HG02623 (cell line): ENCODE measurements around the gene KLF17.

Experiments used
- ATAC-seq: cut with Tn5 transposase; IDR thresholded peaks from one replicate; pipeline ENCODE4 v1.9.1; 2021; ENCODE audit warnings: moderate library complexity; ENCODE audit not compliant: unreplicated experiment

Gene KLF17

GRCh38 chr1:44118682-44119081 lies at the start of gene KLF17:
Gene KLF17, plus strand, starts transcription at chr1:44118821. Its CDS starts 87 bp downstream, at chr1:44118908.
- no peak for ATAC-seq

- ATAC-seq = no peak
Measured at GRCh38 chr1:44071461-44071860, 47.2 kb upstream of the KLF17 start.

GRCh38 chr1:44072204-44072603 lies 46.4 kb upstream of the KLF17 start:
- no peak for ATAC-seq

- ATAC-seq = no peak
Measured at GRCh38 chr1:44072821-44073220, 45.8 kb upstream of the KLF17 start.

GRCh38 chr1:44073528-44073927 lies 45.1 kb upstream of the KLF17 start:
- no peak for ATAC-seq

GRCh38 chr1:44074415-44074814 lies 44.2 kb upstream of the KLF17 start:
- ATAC-seq = no peak

GRCh38 chr1:44076066-44076465 lies 42.6 kb upstream of the KLF17 start:
- no peak for ATAC-seq

GRCh38 chr1:44077421-44077820 lies 41.2 kb upstream of the KLF17 start:
- ATAC-seq = no peak

GRCh38 chr1:44078104-44078503 lies 40.5 kb upstream of the KLF17 start:
- no peak for ATAC-seq

- no peak for ATAC-seq
Measured at GRCh38 chr1:44079566-44079965, 39.1 kb upstream of the KLF17 start.

GRCh38 chr1:44084998-44085675 lies 33.5 kb upstream of the KLF17 start:
- ATAC-seq = no peak

- ATAC-seq = no peak
Measured at GRCh38 chr1:44086692-44087474, 31.7 kb upstream of the KLF17 start.

GRCh38 chr1:44089371-44090048 lies 29.1 kb upstream of the KLF17 start:
- ATAC-seq = no peak

- ATAC-seq = no peak
Measured at GRCh38 chr1:44090429-44091252, 28.0 kb upstream of the KLF17 start.

- ATAC-seq = no peak
Measured at GRCh38 chr1:44094047-44094446, 24.6 kb upstream of the KLF17 start.

GRCh38 chr1:44100183-44100868 lies 18.3 kb upstream of the KLF17 start:
- no peak for ATAC-seq

GRCh38 chr1:44101328-44101727 lies 17.3 kb upstream of the KLF17 start:
- no peak for ATAC-seq

- no peak for ATAC-seq
Measured at GRCh38 chr1:44103270-44104131, 15.1 kb upstream of the KLF17 start.

- ATAC-seq = no peak
Measured at GRCh38 chr1:44105810-44106209, 12.8 kb upstream of the KLF17 start.
